NAMALWA (cell line): ENCODE measurements around the gene ATP13A3.
"Not testable (repeated sequence)": the region's sequence is repeated elsewhere in the genome, so short reads cannot be mapped to it uniquely, and the experiment has no call there.

Source experiments
- DNase-seq: peaks from one replicate; pipeline ENCODE4 v3.0.0-alpha.2; 2015; ENCODE audit warnings: low spot score

Gene ATP13A3

DNA sequence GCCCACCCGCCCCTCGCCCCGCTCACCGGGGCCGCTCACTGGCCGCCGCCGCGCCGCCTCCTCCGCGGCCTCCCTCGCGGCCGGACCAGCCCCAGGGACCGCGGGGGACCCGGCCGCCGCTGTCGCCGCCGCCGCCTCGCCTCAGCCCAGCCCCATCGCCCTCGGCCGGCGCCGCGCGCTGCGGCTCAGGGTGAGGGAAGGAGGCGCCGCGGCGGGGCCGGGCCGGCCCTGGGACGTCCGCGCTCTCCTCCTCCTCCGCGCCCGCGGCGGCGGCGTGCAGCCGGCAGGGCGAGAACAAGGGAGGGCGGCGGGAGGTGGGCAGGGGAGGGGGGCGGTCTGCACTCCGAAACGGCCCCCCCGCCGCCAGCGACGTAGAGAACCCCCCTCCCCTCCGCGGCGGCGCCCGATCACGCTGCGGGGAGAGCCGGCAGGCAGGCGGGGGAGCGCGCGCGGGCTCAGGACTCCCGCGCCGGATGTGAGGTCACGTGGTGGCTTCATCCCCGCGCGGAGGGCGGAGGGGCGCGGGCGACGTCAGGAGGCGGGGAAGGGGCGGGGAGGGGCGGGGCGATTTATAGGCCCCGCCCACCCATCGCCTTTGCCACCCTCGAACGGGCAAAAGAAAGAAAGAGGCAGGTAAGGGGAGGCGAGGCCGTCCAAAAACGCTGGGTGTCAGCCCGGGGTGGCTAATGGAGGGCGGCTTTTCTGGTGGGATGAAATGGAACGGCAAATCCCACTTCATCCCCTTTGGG, at the start of gene ATP13A3:
Gene ATP13A3, minus strand, starts transcription at position 463 of the 749 bp plus-strand sequence. CDS start 24,812 bp downstream, outside the sequence.
- peak; percentile 93 for DNase-seq

DNA sequence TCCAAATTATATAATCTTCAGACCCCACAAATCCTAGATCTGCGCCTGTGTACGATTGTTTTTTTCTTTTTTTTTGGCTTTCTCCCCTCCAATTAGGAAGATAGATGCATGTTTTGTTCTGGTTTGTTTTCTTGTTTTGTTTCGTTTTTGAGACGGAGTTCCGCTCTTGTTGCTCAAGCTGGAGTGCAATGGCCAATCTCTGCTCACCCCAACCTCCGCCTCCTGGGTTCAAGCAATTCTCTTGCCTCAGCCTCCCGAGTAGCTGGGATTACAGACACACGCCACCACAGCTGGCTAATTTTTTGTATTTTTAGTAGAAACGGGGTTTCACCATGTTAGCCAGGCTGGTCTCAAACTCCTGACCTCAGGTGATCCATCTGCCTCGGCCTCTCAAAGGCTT, 48.4 kb upstream of the ATP13A3 start:
- not testable (repeated sequence) for DNase-seq

GRCh38 chr3:194534243-194534642, 47.4 kb upstream of the ATP13A3 start:
- DNase-seq, result no peak

DNA sequence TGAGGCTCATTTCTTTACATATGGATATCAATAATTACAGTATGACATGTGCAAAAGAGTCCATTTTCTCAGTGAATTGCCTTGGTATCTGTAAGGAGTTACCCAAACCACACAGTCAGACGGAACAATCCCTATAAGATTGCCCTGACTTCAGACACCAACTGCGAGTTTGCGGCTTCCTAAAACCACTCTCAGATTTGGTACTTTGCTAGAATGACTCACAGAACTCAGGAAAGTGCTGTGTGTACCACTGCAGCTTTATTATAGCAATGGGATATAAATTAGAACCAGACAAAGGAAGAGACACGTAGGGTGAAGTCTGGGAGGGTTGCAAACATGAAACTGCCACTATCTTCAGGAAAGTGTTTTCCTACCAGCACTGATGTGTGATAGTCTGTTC, 45.8 kb upstream of the ATP13A3 start:
- DNase-seq, result no peak

GRCh38 chr3:194527726-194528125, 40.9 kb upstream of the ATP13A3 start:
- no peak for DNase-seq

DNA sequence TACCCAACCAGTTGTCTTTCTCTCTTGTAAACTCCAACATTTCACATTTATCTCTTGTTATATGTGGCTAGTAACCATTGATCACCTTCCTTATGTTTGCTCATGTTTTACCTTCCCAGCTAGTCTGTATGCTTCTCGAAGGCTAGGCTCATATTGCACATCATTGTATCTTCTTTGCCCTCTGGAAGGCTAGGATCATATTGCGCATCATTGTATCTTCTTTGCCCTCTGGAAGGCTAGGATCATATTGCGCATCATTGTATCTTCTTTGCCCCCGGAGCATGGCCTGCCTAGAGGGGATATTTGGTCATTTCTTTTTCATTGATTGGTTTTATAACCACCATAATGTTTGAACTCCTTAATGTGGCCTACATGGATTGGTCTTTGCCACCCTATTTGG, 39.4 kb upstream of the ATP13A3 start:
- no peak for DNase-seq

DNA sequence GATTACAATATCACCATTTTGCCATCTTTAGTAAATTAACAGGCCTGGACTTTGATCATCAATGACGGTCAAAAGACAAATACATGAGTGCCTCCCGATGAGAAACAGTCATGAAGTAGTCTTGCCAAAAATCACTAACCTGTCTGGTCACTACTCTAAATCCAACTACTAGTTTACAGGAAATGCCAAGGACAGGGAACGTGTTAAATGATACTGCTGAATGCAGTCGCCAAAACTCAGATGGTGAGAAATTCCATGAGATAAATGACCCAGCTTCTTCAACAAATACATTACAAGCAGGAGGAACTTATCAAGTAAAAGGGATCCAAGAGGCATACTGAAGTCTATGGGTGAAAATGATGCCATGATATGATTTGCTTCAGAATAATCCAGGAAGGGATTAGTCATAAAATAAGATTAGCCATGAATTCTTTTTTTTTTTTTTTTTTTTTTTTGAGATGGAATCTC, 35.8 kb upstream of the ATP13A3 start:
- no peak for DNase-seq

DNA sequence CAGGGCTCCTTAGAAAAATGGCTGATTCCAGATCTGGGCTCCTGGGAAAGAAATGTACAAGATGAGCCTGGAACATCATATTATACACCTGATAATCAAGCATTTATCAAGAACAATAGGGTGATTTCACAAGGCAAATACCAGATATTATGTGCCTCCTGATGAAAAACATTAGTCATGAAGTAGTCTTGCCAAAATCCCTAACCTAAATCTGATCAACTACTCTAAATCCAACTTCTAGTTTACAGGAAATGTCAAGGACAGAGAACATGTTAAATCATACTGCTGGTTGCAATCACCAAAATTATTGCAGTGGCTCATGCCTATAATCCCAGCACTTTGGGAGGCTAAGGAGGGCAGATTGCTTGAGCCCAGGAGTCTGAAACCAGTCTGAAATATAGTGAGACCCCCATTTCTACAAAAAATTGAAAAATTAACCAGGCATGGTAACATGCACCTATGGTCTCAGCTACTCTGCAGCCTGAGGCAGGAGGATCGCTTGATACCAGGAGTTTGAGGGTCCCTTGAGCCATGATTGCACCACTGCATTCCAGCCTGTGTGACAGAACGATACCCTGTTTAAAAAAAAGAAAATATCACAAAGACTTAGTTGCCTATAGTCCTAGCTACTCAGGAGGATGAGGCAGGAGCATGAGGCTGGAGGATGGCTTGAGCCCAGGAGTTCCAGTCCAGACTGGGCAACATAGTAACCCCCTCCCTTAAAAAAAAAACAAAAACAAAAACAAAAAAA, 34.9 kb upstream of the ATP13A3 start:
- no peak for DNase-seq

DNA sequence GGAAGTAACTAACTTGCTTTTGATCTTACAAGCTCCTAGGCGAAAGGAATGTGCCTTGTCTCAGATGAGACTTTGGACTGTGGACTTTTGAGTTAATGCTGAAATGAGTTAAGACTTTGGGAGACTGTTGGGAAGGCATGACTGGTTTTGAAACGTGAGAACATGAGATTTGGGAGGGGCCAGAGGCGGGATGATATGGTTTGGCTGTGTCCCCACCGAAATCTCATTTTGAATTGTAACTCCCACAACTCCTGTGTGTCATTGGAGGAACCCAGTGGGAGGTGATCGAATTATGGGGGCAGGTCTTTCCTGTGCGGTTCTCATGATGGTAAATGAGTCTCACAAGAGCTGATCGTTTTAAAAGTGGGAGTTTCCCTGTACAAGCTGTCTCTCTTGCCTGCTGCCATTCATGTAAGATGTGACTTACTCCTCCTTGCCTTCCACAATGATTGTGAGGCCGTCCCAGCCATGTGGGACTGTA, 33.9 kb upstream of the ATP13A3 start:
- DNase-seq, result not testable (repeated sequence)

DNA sequence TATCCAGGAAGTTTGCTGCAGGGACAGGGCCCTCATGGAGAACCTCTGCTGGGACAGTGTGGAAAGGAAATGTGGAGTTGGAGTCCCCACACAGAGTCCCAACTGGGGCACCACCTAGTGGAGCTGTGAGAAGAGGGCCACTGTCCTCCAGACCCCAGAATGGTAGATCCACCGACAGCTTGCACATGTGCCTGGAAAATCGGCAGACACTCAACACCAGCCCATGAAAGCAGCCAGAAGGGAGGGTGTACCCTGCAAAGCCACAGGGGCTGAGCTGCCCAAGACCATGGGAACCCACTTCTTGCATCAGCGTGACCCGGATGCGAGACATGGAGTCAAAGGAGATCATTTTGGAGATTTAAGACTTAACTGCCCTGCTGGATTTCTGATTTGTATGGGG, 33.4 kb upstream of the ATP13A3 start:
- not testable (repeated sequence) for DNase-seq

GRCh38 chr3:194518652-194519051, 31.9 kb upstream of the ATP13A3 start:
- DNase-seq, result no peak

- no peak for DNase-seq
Measured at GRCh38 chr3:194517333-194517732, 30.5 kb upstream of the ATP13A3 start.

DNA sequence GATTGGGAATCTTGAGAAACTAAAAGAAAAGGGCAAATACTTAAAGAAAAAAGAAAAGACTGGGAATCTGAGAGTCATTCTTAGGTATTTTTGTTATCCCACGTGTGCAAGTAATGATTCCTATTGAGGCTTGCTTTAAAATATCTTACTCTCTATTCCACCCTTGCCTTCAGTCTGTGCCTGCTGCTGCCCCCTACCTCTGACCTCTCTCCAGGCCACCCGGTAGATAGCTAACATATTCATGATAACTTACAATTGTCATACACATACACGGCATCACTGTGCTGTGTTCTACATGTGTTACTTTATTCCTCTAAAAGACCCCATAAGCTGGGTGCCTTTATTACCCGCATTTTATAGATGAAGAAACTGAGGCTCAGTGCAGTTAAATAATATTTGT, 27.8 kb upstream of the ATP13A3 start:
- no peak for DNase-seq

GRCh38 chr3:194512895-194513601, 26.2 kb upstream of the ATP13A3 start:
- no peak for DNase-seq

GRCh38 chr3:194508491-194509453, 22.0 kb upstream of the ATP13A3 start:
- DNase-seq, result no peak

DNA sequence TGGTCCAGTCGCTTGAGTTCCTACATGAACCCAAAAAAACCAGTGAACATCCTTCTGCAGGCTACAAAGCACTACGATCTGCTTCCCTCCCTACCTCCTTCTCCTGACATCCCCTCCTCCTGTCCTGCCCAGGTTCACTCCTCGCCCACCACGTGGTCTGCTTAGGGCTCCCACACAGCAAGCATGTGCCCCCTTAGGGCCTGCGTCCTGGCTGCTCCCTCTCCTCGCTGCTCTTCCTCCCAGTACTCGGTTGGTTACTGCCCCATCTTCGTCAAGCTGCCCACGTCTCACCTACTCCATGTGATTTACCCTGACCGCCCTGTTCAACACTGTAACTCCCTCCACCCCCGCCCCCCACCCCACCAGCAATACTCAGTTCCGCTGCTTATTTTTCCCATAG, 20.8 kb upstream of the ATP13A3 start:
- DNase-seq, result no peak

- DNase-seq, result no peak
Measured at GRCh38 chr3:194505791-194506415, 19.1 kb upstream of the ATP13A3 start.

DNA sequence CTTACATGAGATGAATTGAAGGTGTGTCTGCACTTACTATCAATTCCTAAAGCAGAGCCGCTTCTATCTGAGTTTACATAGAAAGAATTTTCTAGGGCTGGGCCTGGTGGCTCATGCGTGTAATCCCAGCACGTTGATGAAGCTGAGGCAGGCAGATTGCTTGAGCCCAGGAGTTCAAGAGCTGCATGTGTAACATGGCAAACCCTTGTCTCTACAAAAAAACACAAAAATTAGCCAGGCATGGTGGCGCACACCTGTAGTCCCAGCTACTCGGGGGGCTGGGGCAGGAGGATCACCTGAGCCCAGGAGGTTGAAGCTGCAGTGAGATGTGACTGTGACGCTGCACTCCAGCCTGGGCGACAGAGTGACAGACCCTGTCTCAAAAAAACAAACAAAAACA, 18.1 kb upstream of the ATP13A3 start:
- no peak for DNase-seq

DNA sequence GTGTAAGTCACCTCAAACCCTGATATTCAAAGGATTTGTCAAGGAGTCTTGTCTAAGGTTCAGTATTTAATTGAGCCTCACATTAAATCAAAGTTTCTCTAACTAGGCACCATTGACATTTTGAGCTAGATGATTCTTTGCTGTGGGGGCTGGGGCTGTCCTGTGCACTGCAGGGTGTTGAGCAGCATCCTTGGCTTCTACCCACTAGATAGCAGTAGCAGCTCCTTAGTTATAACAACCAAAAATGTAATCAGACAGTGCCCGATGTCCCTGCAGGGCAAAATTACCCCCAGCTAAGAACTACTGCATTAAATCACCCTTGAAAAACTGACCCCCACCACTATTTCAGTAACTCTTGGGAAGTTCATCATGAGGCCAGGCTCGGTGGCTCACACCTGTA, 17.3 kb upstream of the ATP13A3 start:
- DNase-seq, result no peak

GRCh38 chr3:194503081-194503531, 16.3 kb upstream of the ATP13A3 start:
- no peak for DNase-seq

DNA sequence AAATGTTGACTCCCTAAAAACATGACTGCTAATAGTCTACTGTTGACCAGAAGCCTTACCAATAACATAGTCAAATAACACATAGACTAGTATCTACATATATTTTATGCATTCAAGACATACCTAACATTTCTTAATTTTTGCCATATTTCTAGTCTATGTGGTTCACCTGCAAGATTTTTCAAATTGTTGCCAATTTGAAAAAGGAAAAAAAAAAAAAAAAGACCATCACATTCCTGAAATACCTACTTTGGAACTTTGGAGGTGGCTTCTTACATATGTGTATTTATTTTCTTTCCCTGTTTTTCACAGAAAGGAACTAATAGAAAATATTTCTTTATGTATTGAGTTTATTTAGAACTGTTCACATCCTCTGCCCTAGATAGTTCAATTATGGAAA, 13.4 kb upstream of the ATP13A3 start:
- no peak for DNase-seq
